RWPE2 (cell line): Measurements from ENCODE around the gene RPP30.

Experiments used
- ATAC-seq: fragments of 200-7000 bp; cut with Tn5 transposase; 3 replicates; pipeline ENCODE4 v1.9.1; 2021; ENCODE audit warnings: low read depth
- DNase-seq: peaks from one replicate; pipeline ENCODE4 v3.0.0-alpha.2; 2020; ENCODE audit warnings: low spot score
- H3K27ac ChIP-seq: fragments of 450-650 bp; 2 replicates; pipeline ENCODE4 v1.5.1; 2017; ENCODE audit warnings: mild to moderate bottlenecking; ENCODE audit not compliant: poor library complexity, severe bottlenecking
- H3K27me3 ChIP-seq: fragments of 250-450 bp; sonication (Bioruptor Pico); 2 replicates; pipeline ENCODE4 v1.5.1; 2021; ENCODE audit warnings: mild to moderate bottlenecking, moderate library complexity; ENCODE audit not compliant: insufficient read depth, poor library complexity, severe bottlenecking
- H3K36me3 ChIP-seq: fragments of 250-450 bp; sonication (Bioruptor Pico); 2 replicates; pipeline ENCODE4 v1.5.1; 2020; ENCODE audit warnings: low read depth, mild to moderate bottlenecking, moderate library complexity
- H3K4me1 ChIP-seq: fragments of 250-450 bp; sonication (Bioruptor Pico); 2 replicates; pipeline ENCODE4 v1.5.1; 2021; ENCODE audit warnings: mild to moderate bottlenecking, moderate library complexity; ENCODE audit not compliant: insufficient read depth, poor library complexity, severe bottlenecking
- H3K4me3 ChIP-seq: fragments of 250-450 bp; sonication (Bioruptor Pico); 2 replicates; pipeline ENCODE4 v1.5.1; 2021; ENCODE audit warnings: mild to moderate bottlenecking, moderate library complexity; ENCODE audit not compliant: severe bottlenecking
- H3K9me3 ChIP-seq: fragments of 250-450 bp; sonication (Bioruptor Pico); 2 replicates; pipeline ENCODE4 v1.5.1; 2021; ENCODE audit warnings: mild to moderate bottlenecking, moderate library complexity; ENCODE audit not compliant: severe bottlenecking
- TF ChIP-seq, protein P1 (sequence below): fragments of 450-650 bp; IDR thresholded peaks from one replicate; pipeline ENCODE4 v1.5.1; 2017; ENCODE audit warnings: mild to moderate bottlenecking, moderate library complexity; ENCODE audit not compliant: poor library complexity, severe bottlenecking

The RPP30 gene

GRCh38 chr10:90884431-90884830 is 12.7 kb downstream of the RPP30 start:
- ATAC-seq (no peak), DNase-seq (no peak)
- Histone ChIP-seq H3K4me3 (no peak overlapping the region), H3K27me3 (no peaks in the 10 kb centered on the region), H3K36me3 (peaks cover 90% of the 10 kb centered on the region), H3K9me3 (no peaks in the 10 kb centered on the region), H3K27ac (no peak overlapping the region), H3K4me1 (no peaks in the 10 kb centered on the region)
- TF ChIP-seq, protein P1, sequence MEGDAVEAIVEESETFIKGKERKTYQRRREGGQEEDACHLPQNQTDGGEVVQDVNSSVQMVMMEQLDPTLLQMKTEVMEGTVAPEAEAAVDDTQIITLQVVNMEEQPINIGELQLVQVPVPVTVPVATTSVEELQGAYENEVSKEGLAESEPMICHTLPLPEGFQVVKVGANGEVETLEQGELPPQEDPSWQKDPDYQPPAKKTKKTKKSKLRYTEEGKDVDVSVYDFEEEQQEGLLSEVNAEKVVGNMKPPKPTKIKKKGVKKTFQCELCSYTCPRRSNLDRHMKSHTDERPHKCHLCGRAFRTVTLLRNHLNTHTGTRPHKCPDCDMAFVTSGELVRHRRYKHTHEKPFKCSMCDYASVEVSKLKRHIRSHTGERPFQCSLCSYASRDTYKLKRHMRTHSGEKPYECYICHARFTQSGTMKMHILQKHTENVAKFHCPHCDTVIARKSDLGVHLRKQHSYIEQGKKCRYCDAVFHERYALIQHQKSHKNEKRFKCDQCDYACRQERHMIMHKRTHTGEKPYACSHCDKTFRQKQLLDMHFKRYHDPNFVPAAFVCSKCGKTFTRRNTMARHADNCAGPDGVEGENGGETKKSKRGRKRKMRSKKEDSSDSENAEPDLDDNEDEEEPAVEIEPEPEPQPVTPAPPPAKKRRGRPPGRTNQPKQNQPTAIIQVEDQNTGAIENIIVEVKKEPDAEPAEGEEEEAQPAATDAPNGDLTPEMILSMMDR, result no peak

DNA sequence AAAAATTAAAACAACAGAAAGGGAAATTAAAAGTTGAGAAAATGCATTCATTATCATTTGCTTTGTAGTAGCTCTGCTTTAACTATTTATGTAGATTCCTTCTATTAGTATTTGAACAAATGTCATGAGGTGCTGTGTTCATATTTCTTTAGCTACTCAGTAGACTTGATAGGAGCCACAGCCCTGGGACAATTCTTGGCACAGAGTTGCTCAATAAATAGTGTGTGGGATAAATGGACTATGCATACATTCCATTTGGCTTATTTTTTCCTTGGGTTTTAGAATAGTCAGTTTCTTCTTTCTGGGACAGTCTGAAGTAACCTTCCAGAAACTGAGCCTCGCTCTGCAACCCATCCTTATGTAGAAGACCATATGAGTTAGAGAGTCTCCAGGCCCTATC is 13.4 kb downstream of the RPP30 start:
- Histone ChIP-seq H3K27me3 (no peaks in the 10 kb centered on the region), H3K9me3 (no peaks in the 10 kb centered on the region), H3K4me3 (no peak overlapping the region), H3K4me1 (no peaks in the 10 kb centered on the region), H3K36me3 (peaks cover 90% of the 10 kb centered on the region), H3K27ac (no peak overlapping the region)
- TF ChIP-seq, protein P1, result no peak
- no peak for ATAC-seq
- DNase-seq, result no peak

GRCh38 chr10:90887555-90887954 is 15.8 kb downstream of the RPP30 start:
- no peaks in the 10 kb centered on the region for H3K27me3 ChIP-seq
- no peak for DNase-seq
- H3K27ac ChIP-seq, result no peak overlapping the region
- no peaks in the 10 kb centered on the region for H3K4me1 ChIP-seq
- no peak overlapping the region for H3K4me3 ChIP-seq
- no peaks in the 10 kb centered on the region for H3K9me3 ChIP-seq
- ATAC-seq, result no peak
- peaks cover 91% of the 10 kb centered on the region for H3K36me3 ChIP-seq
- TF ChIP-seq, protein P1, result no peak

- no peaks in the 10 kb centered on the region for H3K9me3 ChIP-seq
- DNase-seq (no peak), ATAC-seq (no peak)
- H3K36me3 ChIP-seq, result peaks cover 89% of the 10 kb centered on the region
- H3K4me1 ChIP-seq, result no peaks in the 10 kb centered on the region
- no peaks in the 10 kb centered on the region for H3K27me3 ChIP-seq
- TF ChIP-seq, protein P1, result no peak
- no peak overlapping the region for H3K27ac ChIP-seq
- H3K4me3 ChIP-seq, result no peak overlapping the region
These were observed 16.6 kb downstream of the RPP30 start for GRCh38 chr10:90888387-90888786.

DNA sequence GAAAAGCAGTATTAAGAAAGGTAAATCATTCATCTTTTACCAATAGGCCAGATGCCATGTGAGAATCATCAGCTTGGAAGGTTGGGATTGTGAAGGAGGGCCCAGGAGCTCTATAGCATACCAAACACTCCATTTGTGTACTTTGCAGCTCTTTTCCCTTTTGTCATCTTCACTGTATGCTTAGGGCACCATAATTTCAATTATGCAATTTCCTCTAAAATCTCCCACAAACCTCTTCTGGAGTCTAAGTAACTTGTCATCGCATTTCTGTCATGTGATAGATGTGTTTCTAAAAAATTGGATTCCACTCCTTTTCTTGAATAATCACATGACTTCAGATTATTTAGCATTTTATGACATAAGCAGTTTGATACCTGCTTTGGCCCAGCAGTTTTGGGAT is 17.9 kb downstream of the RPP30 start:
- H3K27ac ChIP-seq, result no peak overlapping the region
- peaks cover 92% of the 10 kb centered on the region for H3K36me3 ChIP-seq
- no peaks in the 10 kb centered on the region for H3K4me1 ChIP-seq
- TF ChIP-seq, protein P1, result no peak
- DNase-seq (no peak), ATAC-seq (no peak)
- H3K9me3 ChIP-seq, result no peaks in the 10 kb centered on the region
- no peak overlapping the region for H3K4me3 ChIP-seq
- no peaks in the 10 kb centered on the region for H3K27me3 ChIP-seq
